Epidermal melanocyte (primary cell): ENCODE results near the gene CDC14B.

Experiments used
- DNase-seq: peaks from one replicate; pipeline ENCODE4 v3.0.0; 2011; ENCODE audit warnings: low spot score; ENCODE audit not compliant: insufficient read length

Gene CDC14B

GRCh38 chr9:96502539-96503373 lies 116.9 kb downstream of the CDC14B start:
- no peak for DNase-seq

- DNase-seq, result no peak
These were observed 117.8 kb downstream of the CDC14B start for GRCh38 chr9:96501633-96502538.

GRCh38 chr9:96500696-96501632 lies 118.7 kb downstream of the CDC14B start:
- DNase-seq, result no peak

DNA sequence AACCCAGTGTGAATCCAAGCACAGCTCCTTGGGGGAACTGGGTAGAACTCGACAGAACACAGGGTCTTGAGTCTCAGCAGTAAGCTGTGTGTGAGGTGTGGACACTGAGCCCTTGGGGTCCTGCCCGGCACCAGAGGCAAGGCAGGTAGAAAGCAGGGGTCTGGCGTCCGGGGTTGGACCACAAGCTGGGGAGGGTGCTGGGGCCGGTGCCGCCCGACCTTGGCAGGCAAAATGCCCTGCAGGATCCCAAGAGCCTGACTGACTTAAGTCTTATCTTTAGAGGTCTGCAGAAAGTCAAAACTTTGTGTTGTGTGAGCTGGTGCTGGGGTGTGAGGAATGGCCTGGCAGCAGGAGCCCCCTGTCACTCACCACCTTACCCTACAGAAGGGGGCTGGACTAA lies 120.4 kb downstream of the CDC14B start:
- DNase-seq, result no peak

- DNase-seq, result no peak
These were observed 120.8 kb downstream of the CDC14B start for GRCh38 chr9:96498796-96499195.

GRCh38 chr9:96497117-96497399 lies 122.6 kb downstream of the CDC14B start:
- DNase-seq, result no peak

GRCh38 chr9:96496368-96497116 lies 123.1 kb downstream of the CDC14B start:
- DNase-seq, result no peak

DNA sequence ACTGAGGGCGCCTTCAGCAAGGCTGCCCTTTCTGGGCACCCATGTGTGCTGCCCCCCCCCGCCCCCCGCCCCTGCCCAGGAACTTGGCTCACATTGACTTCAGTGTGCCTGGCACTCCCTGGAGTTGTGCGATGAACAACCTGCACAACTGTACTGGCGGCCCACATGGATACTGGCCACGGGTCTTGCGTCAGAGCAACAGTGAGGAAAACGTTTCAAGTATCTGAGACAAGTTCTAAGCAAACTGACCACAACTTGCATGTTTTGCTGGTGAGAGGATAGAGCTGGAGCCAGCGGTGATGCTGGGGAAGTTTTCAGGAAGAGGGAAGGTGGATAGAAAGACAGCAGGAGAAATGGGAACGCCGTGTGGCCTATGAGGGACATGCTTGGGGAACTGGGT lies 124.3 kb downstream of the CDC14B start:
- DNase-seq, result no peak

- DNase-seq, result no peak
These were observed 125.3 kb downstream of the CDC14B start for GRCh38 chr9:96494215-96494800.

DNA sequence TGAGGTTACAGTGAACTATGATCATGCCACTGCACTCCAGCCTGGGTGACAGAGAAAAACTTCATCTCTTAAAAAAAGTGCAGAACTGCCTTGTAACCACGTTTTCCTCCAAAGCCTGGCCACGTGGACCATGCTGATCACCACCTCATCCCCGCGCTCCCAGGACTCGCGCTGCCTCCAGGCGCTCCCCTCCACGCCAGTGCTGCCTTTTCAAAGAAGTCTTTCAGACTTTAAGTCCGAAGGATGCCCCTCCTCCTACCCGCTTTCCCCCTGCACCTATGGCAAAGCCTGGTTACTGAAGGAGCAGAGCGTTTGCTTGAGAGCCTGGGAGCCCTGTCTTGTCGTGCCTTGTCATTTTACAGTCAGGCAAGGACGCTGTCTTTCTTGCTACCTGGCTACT lies 125.9 kb downstream of the CDC14B start:
- peak; percentile 86 for DNase-seq

DNA sequence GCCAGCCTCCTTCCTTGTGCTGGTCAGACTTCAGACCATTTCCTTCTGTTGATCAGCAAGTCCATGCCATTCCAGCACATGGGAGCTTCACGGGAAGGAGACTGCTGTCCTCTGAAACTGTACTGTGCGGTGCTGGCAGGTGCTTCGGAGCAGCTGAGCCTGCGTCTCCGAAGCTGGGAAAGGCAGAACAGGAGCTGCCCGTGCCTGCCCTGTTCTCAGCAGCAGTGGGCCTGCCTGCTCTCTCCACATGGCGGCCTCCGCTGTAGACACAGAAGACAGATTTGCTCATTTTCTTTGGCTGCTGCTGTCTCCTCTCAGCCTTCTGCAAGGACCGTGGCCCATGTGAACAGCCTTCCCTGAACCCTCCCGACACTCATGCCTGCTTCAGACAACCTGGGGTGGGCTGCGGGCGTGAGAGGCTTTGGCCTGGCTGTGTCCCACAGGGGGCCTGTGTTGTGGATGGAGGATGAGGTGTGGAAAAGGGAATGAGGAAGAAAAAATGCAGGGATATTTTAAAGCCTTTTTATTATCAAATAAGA lies 126.6 kb downstream of the CDC14B start:
- no peak for DNase-seq

- no peak for DNase-seq
These were observed 127.6 kb downstream of the CDC14B start for GRCh38 chr9:96491880-96492525.

DNA sequence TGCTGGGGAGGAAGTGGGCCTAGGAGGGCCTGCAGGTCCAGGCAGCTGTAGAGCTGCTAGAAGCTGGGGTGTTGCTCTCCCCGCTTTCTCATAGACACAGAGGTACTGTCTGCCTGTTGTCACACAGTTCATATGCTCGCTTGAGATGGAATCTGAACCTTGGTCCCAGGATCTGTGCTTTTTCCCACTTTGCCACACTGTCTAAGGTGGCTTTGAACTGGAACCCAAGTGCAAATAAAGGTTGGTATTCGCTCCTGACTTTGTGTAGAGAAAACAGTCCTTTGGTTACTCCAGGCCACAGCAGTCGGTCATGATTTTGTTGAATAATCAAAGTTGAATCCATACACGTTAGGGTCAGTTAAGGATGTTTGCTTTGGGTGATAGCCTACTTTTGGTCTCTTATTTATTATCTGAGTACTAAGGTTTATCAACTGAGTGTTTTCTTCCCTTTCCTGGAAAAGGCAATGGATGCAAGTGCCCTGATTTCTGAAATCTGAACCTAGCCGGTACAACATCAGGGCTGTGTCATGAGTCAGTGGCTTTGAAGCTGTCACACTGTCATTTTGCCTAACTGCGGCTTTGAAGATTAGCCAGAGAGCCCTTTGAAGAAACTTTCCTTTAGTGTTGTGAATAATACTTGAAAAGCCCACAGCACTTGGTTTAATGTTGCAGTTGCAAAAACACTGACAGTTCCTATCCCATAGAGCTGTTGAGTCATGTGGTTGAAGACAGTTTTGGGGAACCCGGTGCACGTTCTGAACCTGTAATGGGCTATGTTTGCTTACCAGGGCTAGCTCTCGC lies 128.4 kb downstream of the CDC14B start:
- DNase-seq, result no peak

DNA sequence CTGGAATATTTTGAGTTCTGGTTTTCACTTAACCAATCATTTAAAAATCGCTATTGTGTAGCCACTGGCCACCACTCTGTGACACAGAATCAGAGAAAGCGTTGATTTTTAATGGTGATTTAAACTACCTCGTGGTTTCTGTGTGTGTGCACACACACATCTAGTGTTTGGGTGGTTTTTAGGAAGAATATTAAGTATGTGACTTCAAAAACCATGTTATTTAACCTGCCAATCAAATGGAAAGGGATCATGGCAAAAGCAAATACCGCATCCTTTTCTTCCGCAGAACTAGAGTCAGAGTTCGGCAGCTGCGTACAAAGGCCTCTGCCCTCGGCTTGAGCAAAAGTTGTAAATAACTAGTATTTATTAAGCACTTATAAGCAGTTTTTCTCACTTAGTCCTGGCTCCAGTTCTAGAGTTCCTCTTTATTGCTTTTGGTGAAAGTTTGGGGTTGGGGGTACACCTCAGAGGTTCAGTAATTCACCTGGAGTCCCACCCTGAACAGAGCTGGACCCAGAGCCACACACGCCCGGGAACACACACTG lies 129.0 kb downstream of the CDC14B start:
- no peak for DNase-seq

DNA sequence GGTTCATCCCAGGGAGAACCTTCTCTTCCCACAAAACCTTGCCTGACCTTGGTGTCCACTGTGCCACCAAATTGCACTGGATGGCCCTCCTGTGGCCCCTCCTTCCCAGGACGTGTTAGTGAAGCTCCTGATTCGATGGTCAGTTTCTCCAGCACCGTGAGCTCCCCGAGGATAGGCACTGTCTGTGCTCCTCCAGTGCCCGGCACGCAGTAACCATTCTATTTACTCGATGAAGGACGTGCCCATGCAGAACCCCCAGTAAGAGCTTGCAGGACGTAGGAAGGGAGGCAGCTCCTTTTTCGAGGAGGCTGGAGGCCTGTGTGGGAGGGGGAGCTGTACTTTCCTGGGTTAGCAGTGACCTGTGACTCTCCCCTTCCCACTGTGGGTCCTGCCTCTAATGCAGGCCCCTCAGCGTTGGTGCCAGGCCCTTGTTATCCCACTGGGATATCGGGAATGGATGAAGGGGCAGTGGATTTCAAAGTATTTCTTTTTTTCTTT lies 130.1 kb downstream of the CDC14B start:
- no peak for DNase-seq

DNA sequence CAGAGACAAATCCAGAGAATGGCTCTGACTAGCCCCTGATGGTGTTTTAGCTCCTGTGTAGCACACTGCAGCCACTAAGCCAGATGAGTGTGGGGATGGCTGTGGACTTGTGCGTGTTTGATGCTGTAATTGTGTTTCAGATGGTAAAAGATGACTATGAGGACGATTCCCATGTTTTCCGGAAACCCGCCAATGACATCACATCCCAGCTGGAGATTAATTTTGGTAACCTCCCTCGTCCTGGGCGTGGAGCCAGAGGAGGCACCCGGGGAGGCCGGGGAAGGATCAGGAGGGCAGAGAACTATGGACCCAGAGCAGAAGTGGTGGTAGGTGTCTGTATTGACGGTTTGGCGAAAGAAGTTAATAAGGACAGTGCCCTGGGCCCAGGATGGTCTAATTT lies 131.7 kb downstream of the CDC14B start:
- no peak for DNase-seq

DNA sequence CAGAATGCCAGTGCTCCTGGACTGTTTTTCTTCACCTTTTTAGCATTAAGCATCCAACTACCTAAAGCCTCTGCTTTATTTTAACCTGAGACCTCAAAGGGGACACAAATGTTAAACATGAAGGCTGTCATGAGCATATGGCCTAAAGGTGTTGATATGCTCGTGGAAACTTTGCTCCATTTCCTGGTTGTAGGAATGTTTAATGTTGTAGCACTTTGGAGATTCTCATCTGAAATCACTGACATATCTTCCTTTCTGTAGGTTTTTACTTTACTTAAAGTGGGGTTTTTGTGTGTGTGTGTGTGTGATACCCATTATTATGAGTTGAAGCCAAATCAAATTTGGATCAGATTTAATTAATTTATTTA lies 132.6 kb downstream of the CDC14B start:
- DNase-seq, result no peak

- DNase-seq, result peak; percentile 87
These were observed 133.1 kb downstream of the CDC14B start for GRCh38 chr9:96486386-96487028.
